ENCODE results near the gene CPZ.

The CPZ gene

DNA sequence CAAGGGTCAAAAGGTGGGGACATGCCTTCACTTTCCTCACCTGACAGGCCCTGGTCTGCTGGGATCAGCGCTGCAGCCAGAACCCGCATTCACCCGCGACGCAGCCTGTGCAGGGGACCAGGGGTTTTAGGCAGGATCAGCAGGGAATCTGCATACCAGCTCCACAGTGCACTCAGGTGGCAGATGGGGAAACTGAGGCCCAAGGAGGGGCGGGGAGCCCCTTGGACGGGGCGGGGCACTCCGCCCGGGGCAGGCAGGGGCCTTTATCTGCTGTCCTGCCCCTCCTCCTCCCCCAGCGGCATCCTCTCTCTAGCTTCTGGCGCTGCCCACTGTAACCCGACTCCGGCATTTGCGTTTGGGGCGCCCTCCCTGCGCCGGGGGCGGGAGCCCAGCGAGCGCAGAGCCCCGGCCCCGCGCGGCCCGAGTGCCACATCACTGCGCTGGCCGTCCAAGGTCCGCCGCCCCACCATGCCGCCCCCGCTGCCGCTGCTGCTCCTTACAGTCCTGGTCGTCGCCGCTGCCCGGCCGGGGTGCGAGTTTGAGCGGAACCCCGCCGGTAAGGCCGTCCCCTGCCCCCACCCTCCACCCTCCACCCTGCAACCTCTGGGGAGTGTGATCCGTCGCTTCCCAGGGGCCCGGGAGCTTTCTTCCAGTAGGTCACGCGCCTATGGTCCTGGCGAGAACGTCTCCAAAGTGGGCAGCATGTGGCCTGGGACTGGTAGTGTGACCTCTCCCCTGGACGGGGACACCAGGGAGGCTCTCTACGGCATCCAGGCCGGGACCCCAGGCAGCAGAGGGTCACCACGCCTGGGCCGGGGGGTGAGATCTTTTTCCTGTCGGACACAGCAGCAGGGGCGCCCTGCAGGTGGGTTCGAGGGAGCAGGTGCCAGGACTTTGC is at the start of gene CPZ:
TSS of gene CPZ (plus strand) at position 400 of the 898 bp plus-strand sequence. CDS start at position 469, 69 bp downstream.
- in situ Hi-C loops (cut with MboI; ENCODE audit: low sequenced_read_pairs), result no loop called here

DNA sequence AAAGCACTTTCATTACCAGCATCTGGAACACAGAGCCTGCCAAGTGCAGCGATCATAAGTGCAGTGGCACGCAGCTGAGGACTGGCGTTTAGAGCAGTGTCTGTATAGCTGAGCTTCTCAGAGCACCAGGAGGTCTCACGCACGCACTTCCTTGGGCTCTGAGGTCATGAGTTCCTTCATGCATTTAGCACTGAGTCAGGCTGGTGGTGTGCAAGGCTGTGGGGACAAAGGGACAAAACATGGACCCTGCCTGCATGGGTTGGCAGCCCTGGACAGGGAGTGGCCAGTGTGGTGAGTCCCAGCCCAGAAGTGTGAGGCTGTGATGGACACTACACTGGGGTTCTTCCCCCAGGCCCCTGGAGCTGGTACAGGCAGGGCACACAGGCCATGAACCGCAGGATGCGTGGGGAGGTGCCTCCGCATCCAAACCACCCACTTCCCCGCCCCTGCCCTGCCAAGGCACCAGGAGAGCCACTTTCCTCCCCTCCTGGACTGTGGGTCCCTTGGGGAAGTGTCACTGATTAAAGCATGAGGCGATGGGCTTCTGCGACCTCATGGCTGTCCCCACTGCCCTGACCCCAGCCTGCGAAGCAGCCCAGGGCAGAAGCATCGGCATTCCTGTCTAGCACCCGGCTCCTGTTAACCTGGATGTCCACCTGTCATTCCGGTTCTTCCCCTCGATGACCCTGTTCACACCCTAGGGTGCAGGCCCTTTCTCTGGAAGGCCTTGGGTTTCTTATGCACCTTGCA is 49.6 kb upstream of the CPZ start:
- in situ Hi-C loops (cut with MboI; ENCODE audit: low sequenced_read_pairs), result no loop called here

DNA sequence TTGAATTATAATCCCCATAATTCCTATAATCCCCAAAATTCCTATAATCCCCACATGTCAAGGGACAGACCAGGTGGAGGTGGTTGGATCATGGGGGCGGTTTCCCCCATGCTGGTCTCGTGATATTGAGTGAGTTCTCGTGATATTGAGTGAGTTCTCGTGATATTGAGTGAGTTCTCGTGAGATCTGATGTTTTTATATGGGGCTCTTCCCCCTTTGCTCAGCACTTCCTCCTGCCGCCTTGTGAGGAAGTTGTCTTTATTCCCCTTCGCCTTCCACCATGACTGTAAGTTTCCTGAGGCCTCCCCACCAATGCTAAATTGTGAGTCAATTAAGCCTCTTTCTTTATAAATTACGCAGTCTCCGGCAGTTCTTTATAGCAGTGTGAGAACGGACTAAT is 48.9 kb upstream of the CPZ start:
- in situ Hi-C loops (cut with MboI; ENCODE audit: low sequenced_read_pairs), result no loop called here

DNA sequence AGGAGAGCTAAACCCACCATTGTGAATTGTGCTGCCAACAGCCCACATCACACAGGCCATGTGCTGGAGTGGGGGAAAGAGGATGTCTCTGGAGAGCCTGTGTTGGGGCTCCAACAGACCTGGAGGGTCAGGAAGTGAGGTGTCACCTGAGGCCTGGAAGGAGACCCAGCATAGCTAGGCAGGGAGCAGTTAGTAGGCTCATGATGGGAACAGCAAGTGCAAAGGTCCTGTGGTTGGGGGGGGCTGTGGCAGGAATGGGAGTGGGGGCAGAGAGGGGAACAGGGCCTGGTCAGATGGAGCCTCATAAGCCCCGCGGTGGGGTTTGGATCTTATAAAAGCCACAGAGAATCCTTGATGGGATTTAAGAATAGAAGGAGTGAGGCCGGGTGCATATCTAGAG is 48.3 kb upstream of the CPZ start:
- in situ Hi-C loops (cut with MboI; ENCODE audit: low sequenced_read_pairs), result no loop called here

DNA sequence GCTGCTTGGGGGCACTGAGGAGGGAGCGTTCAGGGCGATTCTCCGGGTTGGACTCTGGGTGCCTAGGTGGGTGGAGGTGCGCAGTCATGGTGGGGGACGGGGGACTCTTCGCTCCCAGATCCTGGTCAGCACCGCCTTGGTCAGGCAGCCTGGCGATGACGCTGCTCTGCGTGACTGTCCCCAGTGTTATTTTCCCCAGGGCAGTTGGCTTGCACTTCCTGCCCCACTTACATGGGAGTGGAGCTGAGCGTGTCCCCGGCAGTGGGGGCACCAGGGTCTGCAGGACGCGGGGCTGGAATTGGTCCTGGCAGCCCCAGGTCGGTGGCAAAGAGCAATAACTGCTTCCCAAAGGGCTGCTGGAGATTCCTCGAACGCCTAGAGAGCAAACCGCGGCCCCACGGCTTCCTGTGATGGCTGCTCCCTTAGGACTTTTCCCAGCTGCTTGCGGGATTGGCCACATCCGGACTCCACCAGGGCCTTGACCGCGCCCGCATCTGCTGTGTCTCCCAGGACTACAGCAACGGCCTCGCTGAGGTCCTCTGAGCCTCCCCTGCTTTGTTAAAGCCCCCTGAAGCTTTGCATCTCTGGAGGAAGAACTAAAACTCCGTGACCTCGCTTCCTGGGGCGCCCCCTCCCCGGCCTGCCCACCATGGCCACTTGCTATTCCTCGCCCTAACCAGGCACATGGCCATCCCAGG is 47.7 kb upstream of the CPZ start:
- in situ Hi-C loops (cut with MboI; ENCODE audit: low sequenced_read_pairs), result no loop called here

DNA sequence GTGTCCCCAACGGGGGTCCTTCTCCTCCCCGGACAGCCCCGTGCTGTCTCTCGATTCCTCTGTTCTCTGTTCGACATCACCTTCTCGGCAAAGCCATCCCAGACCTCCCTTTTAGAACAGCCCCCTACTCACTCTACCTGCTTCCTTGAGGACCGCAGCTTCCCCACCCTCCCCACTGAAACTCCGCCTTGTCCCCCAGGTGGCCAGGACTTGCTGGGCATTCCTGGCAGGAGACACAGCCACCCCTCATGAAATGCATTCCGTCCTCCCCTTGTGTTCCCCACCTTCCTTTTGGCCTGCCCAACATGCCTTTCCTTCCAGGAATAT is 47.2 kb upstream of the CPZ start:
- in situ Hi-C loops (cut with MboI; ENCODE audit: low sequenced_read_pairs), result no loop called here

DNA sequence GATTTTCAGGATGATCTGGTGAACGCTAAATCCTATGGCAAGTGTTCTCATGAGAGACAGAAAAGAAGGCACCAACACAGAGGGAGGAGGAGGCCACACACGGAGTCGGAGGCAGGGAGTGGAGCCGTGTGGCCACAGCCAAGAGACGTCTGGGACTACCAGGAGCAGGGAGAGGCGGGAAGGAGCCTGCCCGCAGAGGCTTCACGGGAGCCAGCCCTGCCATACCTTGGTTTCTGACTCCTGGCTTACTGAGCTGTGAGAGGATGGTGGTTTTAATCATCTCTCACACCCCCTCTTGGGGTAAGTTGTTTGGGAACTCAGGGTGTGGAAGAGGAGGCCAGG is 45.8 kb upstream of the CPZ start:
- in situ Hi-C loops (cut with MboI; ENCODE audit: low sequenced_read_pairs), result no loop called here

DNA sequence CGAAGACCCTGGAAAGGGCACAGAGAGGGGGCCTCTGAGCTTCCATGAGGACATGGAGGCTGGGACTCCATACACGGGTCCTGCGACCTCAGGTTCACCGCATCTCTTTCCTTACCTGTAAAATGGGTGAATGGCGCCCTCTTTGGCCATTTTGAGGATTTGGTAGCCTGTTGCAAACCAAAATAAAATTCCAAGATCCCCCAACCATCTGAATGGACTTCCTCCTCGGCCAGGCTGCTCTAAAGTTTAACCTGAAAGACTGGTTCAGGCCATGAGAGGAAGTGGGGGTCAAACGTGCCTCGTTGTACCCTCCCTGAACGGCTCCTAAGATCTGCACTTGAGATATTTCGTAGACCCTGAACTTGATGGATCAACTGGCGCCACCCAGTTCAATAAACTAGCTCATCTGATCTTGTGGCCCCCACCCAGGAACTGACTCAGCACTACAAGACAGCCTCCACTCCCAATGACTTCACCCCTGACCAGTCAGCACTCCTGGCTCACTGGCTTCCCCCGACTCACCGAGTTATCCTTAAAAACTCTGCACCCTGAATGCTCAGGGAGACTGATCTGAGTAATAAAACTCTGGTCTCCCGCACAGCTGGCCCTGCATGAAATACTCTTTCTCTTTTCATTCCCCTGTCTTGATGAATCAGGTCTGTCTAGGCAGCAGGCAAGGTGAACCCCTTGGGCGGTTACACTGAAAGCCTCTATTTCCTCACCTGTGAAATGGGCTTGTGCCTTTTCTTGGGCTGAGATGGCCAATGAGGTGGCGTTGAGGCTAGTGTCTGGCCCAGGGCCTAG is 45.3 kb upstream of the CPZ start:
- in situ Hi-C loops (cut with MboI; ENCODE audit: low sequenced_read_pairs), result no loop called here

DNA sequence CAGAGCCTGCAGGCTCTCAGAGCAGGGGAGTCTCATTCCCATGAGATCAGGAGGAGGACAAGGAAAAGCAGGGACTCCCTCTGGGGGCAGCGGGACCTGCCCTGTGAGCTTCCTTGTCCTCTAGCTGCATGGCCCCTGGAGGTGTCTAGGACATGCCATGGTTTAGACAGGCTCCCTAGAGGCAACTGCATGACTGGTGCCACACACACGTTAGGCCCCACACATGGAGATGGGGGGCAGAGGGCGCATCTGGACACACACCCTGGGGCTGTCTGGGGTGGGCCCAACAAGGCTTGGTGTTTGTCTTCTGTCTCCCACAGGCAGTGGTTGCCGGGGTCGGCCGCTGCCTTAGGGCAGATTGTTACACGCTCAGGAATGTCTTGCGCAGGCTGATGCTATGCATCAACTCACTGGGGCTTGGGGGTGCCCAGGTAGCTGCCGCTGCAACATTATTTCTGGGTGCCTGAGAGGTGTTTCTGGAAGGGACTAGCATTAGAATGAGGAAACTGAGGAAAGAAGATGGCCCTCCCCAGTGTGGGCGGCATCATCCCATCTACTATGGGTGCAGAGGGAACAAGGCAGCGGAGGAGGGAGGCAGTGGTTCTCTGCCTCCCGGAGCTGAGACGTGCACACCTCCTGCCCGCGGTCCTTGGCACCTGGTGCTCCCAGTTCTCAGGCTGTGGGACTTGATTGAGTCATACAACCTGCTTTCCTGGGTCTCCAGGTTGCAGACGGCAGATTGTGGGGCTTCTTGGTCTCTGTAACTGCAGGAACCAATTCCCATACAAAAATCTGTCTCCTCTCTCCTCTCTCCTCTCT is 44.4 kb upstream of the CPZ start:
- in situ Hi-C loops (cut with MboI; ENCODE audit: low sequenced_read_pairs), result no loop called here

DNA sequence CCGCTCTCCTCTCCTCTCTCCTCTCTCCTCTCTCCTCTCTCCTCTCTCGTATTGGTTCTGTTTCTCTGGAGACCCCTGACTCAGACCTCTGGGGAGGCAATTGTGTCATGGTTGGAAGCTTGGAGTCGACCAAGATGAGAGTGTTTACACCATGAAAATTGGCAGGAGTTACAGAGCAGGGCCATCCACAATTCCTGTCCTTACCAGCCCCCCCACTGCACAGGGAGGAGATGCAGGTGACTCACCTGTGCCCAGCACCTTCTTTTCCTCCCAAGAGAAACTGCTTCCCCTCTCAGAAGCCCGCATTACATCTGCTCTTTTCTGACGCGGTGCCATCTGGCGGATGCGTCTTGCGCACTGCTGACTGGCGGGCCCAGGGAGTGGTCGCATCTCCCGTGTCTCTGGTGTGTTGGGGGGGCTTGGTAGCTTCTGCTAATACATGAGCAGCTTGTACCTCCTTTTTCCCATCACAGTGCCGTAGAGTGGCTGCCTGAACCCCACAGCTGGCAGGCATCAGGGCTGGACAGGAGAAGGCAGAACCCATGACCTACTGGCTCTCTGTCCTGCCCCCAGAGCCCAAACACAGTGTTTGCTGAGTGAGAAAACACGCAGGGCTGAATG is 43.7 kb upstream of the CPZ start:
- in situ Hi-C loops (cut with MboI; ENCODE audit: low sequenced_read_pairs), result no loop called here

DNA sequence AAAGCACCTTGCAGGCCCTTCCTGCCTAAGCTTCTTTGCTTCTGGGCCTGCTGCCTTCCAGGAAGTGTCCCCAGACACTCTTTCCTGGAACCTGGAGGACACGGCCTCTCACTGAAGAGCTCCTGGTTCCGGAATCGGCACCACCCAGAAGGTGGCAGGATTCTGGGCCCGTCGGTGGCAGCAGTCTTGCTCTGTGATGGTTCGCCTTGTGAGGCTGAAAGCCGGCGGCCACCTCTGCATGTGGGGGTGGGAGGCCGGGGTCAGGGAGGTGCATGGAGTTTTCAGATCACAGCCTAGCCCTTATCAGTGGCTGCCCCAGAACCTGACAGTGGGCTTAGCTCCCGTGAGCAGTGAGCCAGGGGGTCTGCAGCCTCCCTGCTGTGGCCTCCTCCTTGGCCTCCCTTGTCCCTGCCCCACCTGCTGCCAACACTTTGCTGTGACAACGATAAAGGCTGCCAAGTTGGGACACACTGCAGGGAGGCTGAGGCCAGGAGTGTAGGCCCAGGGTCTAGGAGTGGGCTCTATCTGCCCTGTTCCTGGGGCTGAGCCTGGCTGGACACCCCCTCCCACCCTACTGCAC is 43.1 kb upstream of the CPZ start:
- in situ Hi-C loops (cut with MboI; ENCODE audit: low sequenced_read_pairs), result no loop called here

DNA sequence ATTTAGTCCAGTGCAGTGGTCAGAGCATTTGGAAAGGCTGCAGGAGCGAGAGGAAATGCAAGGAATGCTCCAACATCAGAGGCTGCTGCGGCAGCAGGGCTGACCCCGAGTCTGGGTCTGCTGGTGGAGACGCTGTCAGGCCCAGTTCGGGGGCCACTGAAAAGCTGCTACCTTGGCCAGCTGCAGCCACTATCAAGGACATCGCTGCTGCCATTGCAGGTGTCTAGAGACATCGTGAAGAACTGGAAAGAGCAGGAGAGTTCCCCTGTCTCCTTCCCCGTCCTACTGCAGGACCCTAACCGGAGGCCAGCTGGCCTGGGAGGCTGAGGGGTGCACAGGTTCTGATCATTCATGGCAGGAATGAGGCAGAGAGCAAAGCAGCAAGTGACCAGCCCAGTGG is 41.9 kb upstream of the CPZ start:
- in situ Hi-C loops (cut with MboI; ENCODE audit: low sequenced_read_pairs), result no loop called here

DNA sequence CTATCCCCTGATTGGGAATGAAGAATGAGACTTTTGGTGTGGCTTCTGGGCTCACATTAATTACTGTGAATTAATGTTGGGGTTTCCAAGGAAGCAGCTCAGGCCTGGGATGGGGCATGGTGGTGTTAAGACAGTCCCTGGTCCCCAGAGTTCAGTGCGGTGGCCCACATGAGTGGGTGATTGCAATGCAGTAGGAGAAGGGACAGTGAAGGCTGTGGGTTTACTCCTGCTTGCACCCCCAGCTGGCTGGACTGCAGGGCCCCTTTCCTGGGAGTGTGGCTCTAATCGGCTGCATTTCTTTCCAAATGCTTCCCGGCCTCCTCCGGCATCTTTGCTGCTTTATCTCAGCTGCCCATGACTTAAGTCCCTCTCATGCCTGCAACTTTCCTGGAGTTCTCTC is 40.5 kb upstream of the CPZ start:
- in situ Hi-C loops (cut with MboI; ENCODE audit: low sequenced_read_pairs), result no loop called here

DNA sequence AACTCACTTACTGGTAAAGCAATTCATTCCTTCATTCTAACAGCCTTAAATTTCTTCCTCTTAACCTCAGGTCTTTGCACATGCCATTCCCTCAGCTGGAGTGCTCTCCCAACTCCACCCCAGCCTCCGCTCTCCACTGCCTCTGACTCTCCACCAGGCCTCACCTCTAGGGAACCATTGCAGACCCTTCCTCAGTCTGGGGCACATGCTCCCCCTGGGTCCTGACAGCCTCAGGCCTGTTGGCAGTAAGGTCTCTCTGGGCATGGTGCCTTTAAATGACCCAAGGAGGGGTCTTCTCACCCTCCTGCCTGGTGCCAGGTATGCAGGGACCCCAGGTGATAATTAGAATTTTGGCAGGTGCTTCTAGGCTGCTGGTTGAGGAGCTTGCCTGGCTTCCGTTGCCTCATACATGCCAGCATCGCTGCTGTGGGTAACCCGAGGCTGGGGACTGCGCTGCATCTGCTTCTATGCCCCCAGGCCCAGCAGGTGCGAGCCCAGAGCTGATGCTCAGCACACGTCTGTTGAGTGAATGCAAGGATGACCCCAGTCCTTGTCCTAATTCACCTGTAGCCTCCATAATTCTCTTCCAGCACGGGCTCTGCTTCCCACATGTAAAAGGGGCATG is 39.9 kb upstream of the CPZ start:
- in situ Hi-C loops (cut with MboI; ENCODE audit: low sequenced_read_pairs), result no loop called here

DNA sequence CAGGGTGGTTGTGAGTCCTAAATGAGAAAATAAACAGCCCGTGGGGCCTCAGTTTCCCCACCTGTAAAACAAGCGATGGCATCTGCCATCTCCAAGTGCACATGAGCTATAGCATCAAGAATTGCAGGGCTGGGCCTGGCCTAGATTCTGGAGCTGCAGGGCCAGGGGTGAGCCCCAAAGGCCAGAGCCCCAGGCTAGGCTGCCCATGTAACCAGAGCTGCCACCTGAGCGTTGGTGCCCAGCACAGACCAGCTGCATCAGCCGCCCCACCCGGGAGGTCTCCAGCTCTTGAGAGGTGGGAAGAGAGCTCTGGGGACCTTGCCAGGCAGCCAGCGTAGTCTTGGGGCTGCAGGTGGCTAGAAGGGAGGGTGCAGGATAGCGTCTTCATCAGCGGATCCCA is 39.3 kb upstream of the CPZ start:
- in situ Hi-C loops (cut with MboI; ENCODE audit: low sequenced_read_pairs), result no loop called here

DNA sequence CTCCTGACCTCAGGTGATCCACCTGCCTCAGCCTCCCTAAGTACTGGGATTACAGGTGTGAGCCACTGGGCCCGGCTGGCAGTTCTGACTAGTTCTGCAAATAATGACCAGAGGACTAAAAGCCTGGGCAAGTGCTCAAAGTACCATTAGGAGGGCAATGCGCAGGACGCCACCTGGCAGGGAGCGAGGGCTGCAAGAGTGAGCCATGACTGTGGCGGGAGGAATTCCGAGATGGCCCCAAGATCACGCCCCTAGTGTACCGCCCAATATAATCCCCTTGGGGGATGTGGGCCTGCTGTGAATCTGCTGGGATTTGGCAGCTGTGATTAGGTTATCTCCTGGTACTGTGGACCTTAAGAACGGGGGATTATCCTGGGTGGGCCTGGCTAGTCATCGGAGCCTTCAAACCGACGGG is 38.6 kb upstream of the CPZ start:
- in situ Hi-C loops (cut with MboI; ENCODE audit: low sequenced_read_pairs), result no loop called here

DNA sequence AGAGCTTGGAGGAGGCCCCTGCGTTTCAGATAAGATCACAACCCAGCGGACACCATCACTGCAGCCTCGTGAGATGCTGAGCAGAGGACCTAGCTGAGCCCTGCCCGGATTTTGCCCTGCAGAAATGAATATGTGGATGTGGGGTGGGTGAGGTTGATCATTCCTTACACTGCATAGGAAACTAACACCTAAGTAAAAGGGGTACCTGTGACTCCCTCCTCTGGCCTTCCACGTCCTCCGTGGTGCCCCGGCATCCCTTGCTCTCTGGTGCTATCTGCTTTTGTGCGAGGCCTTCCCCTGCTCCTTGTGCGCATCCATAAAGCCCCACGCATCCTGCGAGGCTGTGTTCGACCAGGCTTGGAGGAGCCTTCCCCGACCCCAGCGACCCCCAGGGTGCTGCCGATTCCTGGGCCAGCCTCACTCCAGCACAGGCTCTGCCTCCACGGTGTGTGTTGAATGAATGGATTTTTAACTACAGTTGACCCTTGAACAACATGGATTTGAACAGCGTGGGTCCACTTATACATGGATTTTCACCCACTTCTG is 37.9 kb upstream of the CPZ start:
- in situ Hi-C loops (cut with MboI; ENCODE audit: low sequenced_read_pairs), result no loop called here

DNA sequence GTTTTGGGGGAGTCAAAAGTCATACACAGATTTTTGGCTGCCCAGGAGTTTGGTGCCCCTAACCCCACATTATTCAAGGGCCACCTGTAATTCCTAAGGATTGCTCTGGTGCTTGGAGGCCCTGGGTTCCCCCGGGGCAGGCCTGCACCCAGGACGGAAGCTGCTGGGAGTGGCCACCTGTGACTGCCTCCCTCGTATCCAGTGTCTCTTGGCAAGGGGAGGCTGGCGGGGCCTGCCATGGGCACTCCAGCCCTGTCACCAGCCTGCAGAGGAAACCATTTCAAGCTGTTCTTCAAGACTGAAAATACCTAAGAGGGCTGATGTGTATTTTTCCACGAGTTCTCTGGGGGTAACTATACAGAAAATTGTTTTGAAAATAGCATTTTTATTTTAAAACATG is 36.8 kb upstream of the CPZ start:
- in situ Hi-C loops (cut with MboI; ENCODE audit: low sequenced_read_pairs), result no loop called here
